ENCODE measurements around the gene EPS15.

- TF ChIP-seq, protein P1, sequence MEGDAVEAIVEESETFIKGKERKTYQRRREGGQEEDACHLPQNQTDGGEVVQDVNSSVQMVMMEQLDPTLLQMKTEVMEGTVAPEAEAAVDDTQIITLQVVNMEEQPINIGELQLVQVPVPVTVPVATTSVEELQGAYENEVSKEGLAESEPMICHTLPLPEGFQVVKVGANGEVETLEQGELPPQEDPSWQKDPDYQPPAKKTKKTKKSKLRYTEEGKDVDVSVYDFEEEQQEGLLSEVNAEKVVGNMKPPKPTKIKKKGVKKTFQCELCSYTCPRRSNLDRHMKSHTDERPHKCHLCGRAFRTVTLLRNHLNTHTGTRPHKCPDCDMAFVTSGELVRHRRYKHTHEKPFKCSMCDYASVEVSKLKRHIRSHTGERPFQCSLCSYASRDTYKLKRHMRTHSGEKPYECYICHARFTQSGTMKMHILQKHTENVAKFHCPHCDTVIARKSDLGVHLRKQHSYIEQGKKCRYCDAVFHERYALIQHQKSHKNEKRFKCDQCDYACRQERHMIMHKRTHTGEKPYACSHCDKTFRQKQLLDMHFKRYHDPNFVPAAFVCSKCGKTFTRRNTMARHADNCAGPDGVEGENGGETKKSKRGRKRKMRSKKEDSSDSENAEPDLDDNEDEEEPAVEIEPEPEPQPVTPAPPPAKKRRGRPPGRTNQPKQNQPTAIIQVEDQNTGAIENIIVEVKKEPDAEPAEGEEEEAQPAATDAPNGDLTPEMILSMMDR (conservative IDR thresholded peaks at IDR 0.05; ENCODE audit: low read length), result no peak
- TF ChIP-seq EZH2phosphoT487 (IDR thresholded peaks at IDR 0.05; ENCODE audit: borderline replicate concordance), result no peak
These were observed 163.7 kb downstream of the EPS15 start for GRCh38 chr1:51355382-51355781.

Data from Loucy (cell line).